Mammary epithelial cell (primary cell): ENCODE results near the gene EIF5B.

Source experiments
- EZH2 ChIP-seq: IDR thresholded peaks from 2 replicates; pipeline ENCODE4 v1.6.1; 2012; ENCODE audit warnings: low read length, inconsistent platforms, borderline replicate concordance
- TF ChIP-seq, protein P1 (sequence below), 2 donors: IDR thresholded peaks in 1 of 2; conservative IDR thresholded peaks in 1 of 2; 2 replicates each; pipeline ENCODE4 v1.5.1; 2011 to 2012; ENCODE audit warnings: inconsistent platforms in 2 of 2, low read length in 2 of 2, mild to moderate bottlenecking in 2 of 2, control low read depth in 1 of 2, low read depth in 1 of 2; ENCODE audit not compliant: insufficient read depth in 1 of 2; ENCODE audit errors: extremely low read depth in 1 of 2

DNA sequence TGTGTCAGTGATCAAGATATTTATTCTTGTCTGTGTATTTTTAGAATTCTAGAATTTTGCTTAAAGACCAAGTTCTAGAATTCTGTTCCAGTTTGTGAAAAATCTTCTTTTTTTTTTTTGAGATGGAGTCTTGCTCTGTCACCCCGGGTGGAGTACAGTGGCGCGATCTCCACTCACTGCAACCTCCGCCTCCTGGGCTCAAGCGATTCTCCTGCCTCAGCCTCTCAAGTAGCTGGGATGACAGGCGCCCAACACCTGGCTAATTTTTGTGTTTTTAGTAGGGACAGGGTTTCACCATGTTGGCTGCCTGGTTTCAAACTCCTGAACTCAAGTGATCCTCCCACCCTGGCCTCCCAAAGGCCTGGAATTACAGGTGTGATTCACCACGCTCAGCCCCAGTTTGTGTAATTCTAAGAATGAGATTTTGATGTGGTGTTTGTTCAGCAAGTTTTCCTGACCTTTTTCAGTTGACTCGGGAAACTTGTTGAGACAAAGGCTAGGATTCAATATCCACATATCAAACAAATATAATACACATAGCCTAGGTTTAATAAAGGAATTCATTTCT lies 3.6 kb downstream of the EIF5B start:
- TF ChIP-seq, protein P1, sequence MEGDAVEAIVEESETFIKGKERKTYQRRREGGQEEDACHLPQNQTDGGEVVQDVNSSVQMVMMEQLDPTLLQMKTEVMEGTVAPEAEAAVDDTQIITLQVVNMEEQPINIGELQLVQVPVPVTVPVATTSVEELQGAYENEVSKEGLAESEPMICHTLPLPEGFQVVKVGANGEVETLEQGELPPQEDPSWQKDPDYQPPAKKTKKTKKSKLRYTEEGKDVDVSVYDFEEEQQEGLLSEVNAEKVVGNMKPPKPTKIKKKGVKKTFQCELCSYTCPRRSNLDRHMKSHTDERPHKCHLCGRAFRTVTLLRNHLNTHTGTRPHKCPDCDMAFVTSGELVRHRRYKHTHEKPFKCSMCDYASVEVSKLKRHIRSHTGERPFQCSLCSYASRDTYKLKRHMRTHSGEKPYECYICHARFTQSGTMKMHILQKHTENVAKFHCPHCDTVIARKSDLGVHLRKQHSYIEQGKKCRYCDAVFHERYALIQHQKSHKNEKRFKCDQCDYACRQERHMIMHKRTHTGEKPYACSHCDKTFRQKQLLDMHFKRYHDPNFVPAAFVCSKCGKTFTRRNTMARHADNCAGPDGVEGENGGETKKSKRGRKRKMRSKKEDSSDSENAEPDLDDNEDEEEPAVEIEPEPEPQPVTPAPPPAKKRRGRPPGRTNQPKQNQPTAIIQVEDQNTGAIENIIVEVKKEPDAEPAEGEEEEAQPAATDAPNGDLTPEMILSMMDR (conservative IDR thresholded peaks at IDR 0.05 in 1 of 2, IDR thresholded peaks at IDR 0.05 in 1 of 2; ENCODE audit: extremely low read depth in 1 of 2, insufficient read depth in 1 of 2, low read depth in 1 of 2, low read length in 2 of 2): no peak
- no peak for TF ChIP-seq EZH2
